Measurements from ENCODE around the gene UNC45A.

Gene UNC45A

GRCh38 chr15:90968434-90968833 lies 33.3 kb downstream of the UNC45A start:
- no peak for DNase-seq

GRCh38 chr15:90970274-90970673 lies 35.2 kb downstream of the UNC45A start:
- no peak for DNase-seq

GRCh38 chr15:90972133-90972532 lies 37.0 kb downstream of the UNC45A start:
- DNase-seq: no peak

GRCh38 chr15:90974216-90974615 lies 39.1 kb downstream of the UNC45A start:
- DNase-seq: no peak

GRCh38 chr15:90979582-90979981 lies 44.5 kb downstream of the UNC45A start:
- peak; percentile 63 for DNase-seq

GRCh38 chr15:90981681-90982080 lies 46.6 kb downstream of the UNC45A start:
- no peak for DNase-seq

- DNase-seq: no peak
Measured at GRCh38 chr15:90982135-90982534, 47.0 kb downstream of the UNC45A start.

GRCh38 chr15:90986790-90987507 lies 51.9 kb downstream of the UNC45A start:
- no peak for DNase-seq

GRCh38 chr15:90987561-90988141 lies 52.6 kb downstream of the UNC45A start:
- no peak for DNase-seq

GRCh38 chr15:90988296-90988695 lies 53.2 kb downstream of the UNC45A start:
- DNase-seq: no peak

- DNase-seq: no peak
Measured at GRCh38 chr15:90989040-90989768, 54.1 kb downstream of the UNC45A start.

- DNase-seq: no peak
Measured at GRCh38 chr15:90990446-90990845, 55.4 kb downstream of the UNC45A start.

GRCh38 chr15:90991587-90992285 lies 56.7 kb downstream of the UNC45A start:
- no peak for DNase-seq

- DNase-seq: peak; percentile 51
Measured at GRCh38 chr15:90994059-90994416, 59.0 kb downstream of the UNC45A start.

GRCh38 chr15:90994417-90995311 lies 59.6 kb downstream of the UNC45A start, which contains the start of gene PRC1:
Gene PRC1 (minus strand): TSS chr15:90994535. CDS start chr15:90994417, 118 bp downstream.
- DNase-seq: peak; percentile 98

- DNase-seq: no peak
Measured at GRCh38 chr15:90998737-90999136, 63.7 kb downstream of the UNC45A start.

GRCh38 chr15:91001209-91001608 lies 66.1 kb downstream of the UNC45A start:
- DNase-seq: no peak
